IMR-90 (cell line): ENCODE measurements around the gene ITPK1. TPM values are rescaled to one million over a fixed set of nuclear protein-coding genes. Genes with fewer than 3 reads are reported as not detected.

ENCODE experiments used
- ATAC-seq: fragments of 200-7000 bp; cut with Tn5 transposase; 2 replicates; pipeline ENCODE4 v1.9.1; 2020; ENCODE audit warnings: low read depth, mild to moderate bottlenecking, moderate library complexity
- BruUV-seq: library from RNA; stranded (reverse); fragments of 400-500 nt; replicated peaks from 2 replicates; lab custom pipeline; 2021; lab: Mats Ljungman, UMichigan
- CTCF ChIA-PET: fragments of 300-600 bp; formaldehyde crosslinking; extraction: SDS; loops from one replicate; lab custom pipeline; 2021; ENCODE audit warnings: antibody characterized with exemption; lab: Yijun Ruan, JAX
- POLR2A ChIA-PET: fragments of 300-600 bp; sonication (Branson Sonifier 250); formaldehyde crosslinking; loops from one replicate; lab custom pipeline; 2022; ENCODE audit warnings: antibody characterized with exemption; ENCODE audit not compliant: unreplicated experiment; lab: Charles Lee
- DNase-seq: peaks from one replicate; pipeline ENCODE4 v3.0.0; 2013
- H2AFZ ChIP-seq: replicated peaks from 2 replicates; pipeline ENCODE3; 2013; ENCODE audit warnings: low read length, mild to moderate bottlenecking; ENCODE audit not compliant: poor library complexity
- H2AK5ac ChIP-seq: 2 replicates; pipeline ENCODE4 v1.6.1; 2013; ENCODE audit warnings: low read depth, low read length, inconsistent platforms
- H2AK9ac ChIP-seq: replicated peaks from 2 replicates; pipeline ENCODE3; 2013; ENCODE audit warnings: mild to moderate bottlenecking, low read depth, low read length, moderate library complexity; ENCODE audit not compliant: poor library complexity
- H2BK120ac ChIP-seq: 2 replicates; pipeline ENCODE4 v1.6.1; 2013; ENCODE audit warnings: low read depth, low read length, inconsistent platforms
- H2BK15ac ChIP-seq: 3 replicates; pipeline ENCODE4 v1.6.1; 2013; ENCODE audit warnings: low read depth, low read length, inconsistent platforms
- H2BK20ac ChIP-seq: 2 replicates; pipeline ENCODE4 v1.6.1; 2013; ENCODE audit warnings: low read depth, mild to moderate bottlenecking, inconsistent platforms, low read length, moderate library complexity
- H2BK5ac ChIP-seq: 2 replicates; pipeline ENCODE4 v1.6.1; 2013; ENCODE audit warnings: mild to moderate bottlenecking, low read depth, low read length, inconsistent platforms; ENCODE audit not compliant: poor library complexity, severe bottlenecking
- H3K14ac ChIP-seq: replicated peaks from 2 replicates; pipeline ENCODE4 v1.6.1; 2013; ENCODE audit warnings: low read depth, low read length, inconsistent platforms
- H3K18ac ChIP-seq: 2 replicates; pipeline ENCODE4 v1.6.1; 2013; ENCODE audit warnings: low read depth, low read length, control low read depth
- H3K23ac ChIP-seq: 2 replicates; pipeline ENCODE4 v1.6.1; 2013; ENCODE audit warnings: low read depth, low read length, inconsistent platforms
- H3K27ac ChIP-seq: 2 replicates; pipeline ENCODE4 v1.5.1; 2013; ENCODE audit warnings: mild to moderate bottlenecking, control low read depth, low read length; ENCODE audit not compliant: insufficient read depth
- H3K27me3 ChIP-seq: 2 replicates; pipeline ENCODE4 v1.6.1; 2013; ENCODE audit warnings: low read length; ENCODE audit not compliant: control insufficient read depth, insufficient read depth
- H3K36me3 ChIP-seq: 2 replicates; pipeline ENCODE4 v1.6.1; 2013; ENCODE audit warnings: low read length, mixed read lengths; ENCODE audit not compliant: control insufficient read depth, insufficient read depth
- H3K4ac ChIP-seq: 2 replicates; pipeline ENCODE4 v1.6.1; 2013; ENCODE audit warnings: low read depth, low read length, inconsistent platforms
- H3K4me1 ChIP-seq: 2 replicates; pipeline ENCODE4 v1.6.1; 2013; ENCODE audit warnings: low read length, mixed read lengths; ENCODE audit not compliant: control insufficient read depth, insufficient read depth
- H3K4me2 ChIP-seq: 2 replicates; pipeline ENCODE4 v1.6.1; 2013; ENCODE audit warnings: low read depth, mild to moderate bottlenecking, control low read depth, low read length, moderate library complexity
- H3K4me3 ChIP-seq: 2 replicates; pipeline ENCODE4 v1.5.1; 2013; ENCODE audit warnings: low read depth, mild to moderate bottlenecking, control low read depth, low read length, moderate library complexity; ENCODE audit not compliant: insufficient read depth
- H3K56ac ChIP-seq: 2 replicates; pipeline ENCODE4 v1.6.1; 2013; ENCODE audit warnings: low read length, inconsistent platforms; ENCODE audit not compliant: insufficient read depth; ENCODE audit errors: extremely low read depth
- H3K79me1 ChIP-seq, 2 experiments: 2 replicates each; pipeline ENCODE4 v1.6.1; 2013; ENCODE audit warnings: low read length in 2 of 2, inconsistent platforms in 1 of 2, low read depth in 1 of 2
- H3K9ac ChIP-seq: 2 replicates; pipeline ENCODE4 v1.6.1; 2013; ENCODE audit warnings: low read depth, low read length, control low read depth
- H3K9me1 ChIP-seq: 2 replicates; pipeline ENCODE4 v1.6.1; 2013; ENCODE audit warnings: low read length, inconsistent platforms; ENCODE audit not compliant: insufficient read depth
- H3K9me3 ChIP-seq: 2 replicates; pipeline ENCODE4 v1.6.1; 2013; ENCODE audit warnings: low read length; ENCODE audit not compliant: control insufficient read depth, insufficient read depth
- H4K20me1 ChIP-seq: 2 replicates; pipeline ENCODE4 v1.6.1; 2013; ENCODE audit warnings: low read length, inconsistent platforms; ENCODE audit not compliant: insufficient read depth
- H4K5ac ChIP-seq: 2 replicates; pipeline ENCODE4 v1.6.1; 2013; ENCODE audit warnings: mild to moderate bottlenecking, low read depth, low read length, control low read depth
- H4K8ac ChIP-seq, 2 experiments: 2 replicates each; pipeline ENCODE4 v1.6.1; 2013; ENCODE audit warnings: low read depth in 2 of 2, low read length in 2 of 2, control low read depth in 1 of 2, inconsistent platforms in 1 of 2
- H4K91ac ChIP-seq: 2 replicates; pipeline ENCODE4 v1.6.1; 2013; ENCODE audit warnings: low read depth, low read length, inconsistent platforms; ENCODE audit not compliant: insufficient read depth
- BHLHE40 ChIP-seq: fragments of 150-350 bp; IDR thresholded peaks from 2 replicates; pipeline ENCODE4 v1.6.1; 2016; ENCODE audit warnings: mild to moderate bottlenecking, low read depth, low read length
- CEBPB ChIP-seq: IDR thresholded peaks from 2 replicates; pipeline ENCODE4 v1.6.1; 2012; ENCODE audit warnings: low read depth, low read length, improper control_type of control experiment
- CTCF ChIP-seq: conservative IDR thresholded peaks from 2 replicates; pipeline ENCODE4 v1.5.1; 2012; ENCODE audit warnings: mild to moderate bottlenecking, low read depth, low read length, improper control_type of control experiment
- POLR2A ChIP-seq: IDR thresholded peaks from 2 replicates; pipeline ENCODE4 v1.6.1; 2012; ENCODE audit warnings: mild to moderate bottlenecking, low read depth, low read length
- RAD21 ChIP-seq: IDR thresholded peaks from 2 replicates; pipeline ENCODE4 v1.6.1; 2012; ENCODE audit warnings: low read length, improper control_type of control experiment
- RFX5 ChIP-seq: IDR thresholded peaks from 2 replicates; pipeline ENCODE4 v1.8.0; 2012; ENCODE audit warnings: low read depth, mild to moderate bottlenecking, low read length, moderate library complexity
- USF2 ChIP-seq: fragments of 150-350 bp; IDR thresholded peaks from 2 replicates; pipeline ENCODE4 v1.6.1; 2017; ENCODE audit warnings: mild to moderate bottlenecking, antibody characterized with exemption, low read length, low read depth
- WGBS, 2 experiments: methylation state at CpG; one replicate each; pipeline versions ENCODE4 v1.1.5 to v1.1.7; 2013; ENCODE audit warnings: missing lambda C conversion rate in 2 of 2; ENCODE audit not compliant: insufficient read length in 1 of 2; ENCODE audit errors: extremely low coverage in 2 of 2; 5-methylcytosine and 5-hydroxymethylcytosine counted together
- dilution Hi-C: fragments of 300-500 bp; cut with HindIII; formaldehyde crosslinking; loops from one replicate; pipeline ENCODE4 v1.14.3; 2018; ENCODE audit warnings: low sequenced_read_pairs; ENCODE audit not compliant: unreplicated experiment
- in situ Hi-C: fragments of 300-500 bp; cut with MboI; formaldehyde crosslinking; loops from 3 replicates; pipeline ENCODE4 v1.14.3; 2019; ENCODE audit warnings: low sequenced_read_pairs, inconsistent platforms, mixed read lengths
- intact Hi-C: fragments of 100-400 bp; cut with micrococcal nuclease; formaldehyde crosslinking; loops from 2 replicates; pipeline ENCODE4 v1.10.0; 2022
- polyA plus RNA-seq, 3 experiments: library from polyadenylated mRNA; depleted of rRNA; stranded (reverse); fragments of >200 nt; gene quantifications; 2 replicates each; pipeline ENCODE4 v1.2.3, GENCODE V29; 2012; ENCODE audit warnings: low replicate concordance in 1 of 3
- total RNA-seq: library from RNA; depleted of rRNA; stranded (reverse); fragments of >200 nt; gene quantifications from 2 replicates; pipeline ENCODE4 v1.2.3, GENCODE V29; 2012

Gene ITPK1
- total and polyA plus RNA-seq, 2 of the 4 experiments (the other 2 are of a cell fraction): 21.7 to 26.9 TPM

GRCh38 chr14:93018366-93018765 lies 97.4 kb downstream of the ITPK1 start:
- POLR2A ChIA-PET: no interaction called here
- Histone ChIP-seq H3K4me2 (no peak overlapping the region), H3K56ac (no peak overlapping the region), H3K79me1 (no peaks in the 10 kb centered on the region), H4K5ac (no peak overlapping the region), H4K91ac (no peak overlapping the region), H2AK9ac (no peak overlapping the region), H2BK5ac (no peak overlapping the region), H2BK120ac (no peak overlapping the region), H3K4ac (no peak overlapping the region), H2AK5ac (no peak overlapping the region), H2BK15ac (no peak overlapping the region), H3K4me1 (no peaks in the 10 kb centered on the region), H3K27ac (no peak overlapping the region), H4K8ac (no peak overlapping the region), H3K23ac (no peak overlapping the region), H2BK20ac (no peak overlapping the region), H3K27me3 (no peaks in the 10 kb centered on the region), H3K9me3 (no peaks in the 10 kb centered on the region), H4K20me1 (no peaks in the 10 kb centered on the region; the same call in 1 of the 2 replicates), H3K14ac (no peak overlapping the region), H3K36me3 (no peaks in the 10 kb centered on the region), H3K18ac (no peak overlapping the region), H3K9me1 (no peaks in the 10 kb centered on the region), H2AFZ (no peak overlapping the region), H3K9ac (no peak overlapping the region), H3K4me3 (no peak overlapping the region)
- in situ Hi-C loops (no loop called here), dilution Hi-C loops (no loop called here), intact Hi-C loops (no loop called here)
- TF ChIP-seq USF2 (no peak), BHLHE40 (no peak), CEBPB (no peak), RFX5 (no peak), POLR2A (no peak), RAD21 (no peak), CTCF (no peak)
- 83% methylated on average over 4 of the region's 8 CpGs; no CpG with 5 or more reads in 1 of the 2 experiments for whole genome bisulfite sequencing, 2 experiments
- ATAC-seq (no peak), DNase-seq (no peak)
- CTCF ChIA-PET: no interaction called here
- BruUV-seq: no TSS peak
